ENCODE results near the gene COQ2. TPM values are rescaled to one million over a fixed set of nuclear protein-coding genes. Genes with fewer than 3 reads are reported as not detected.

COQ2 gene
- polyA plus RNA-seq, 1 donor (not counting 4 experiments of a cell fraction or from before 2014, with no cell fraction given), result 29.1 TPM

DNA sequence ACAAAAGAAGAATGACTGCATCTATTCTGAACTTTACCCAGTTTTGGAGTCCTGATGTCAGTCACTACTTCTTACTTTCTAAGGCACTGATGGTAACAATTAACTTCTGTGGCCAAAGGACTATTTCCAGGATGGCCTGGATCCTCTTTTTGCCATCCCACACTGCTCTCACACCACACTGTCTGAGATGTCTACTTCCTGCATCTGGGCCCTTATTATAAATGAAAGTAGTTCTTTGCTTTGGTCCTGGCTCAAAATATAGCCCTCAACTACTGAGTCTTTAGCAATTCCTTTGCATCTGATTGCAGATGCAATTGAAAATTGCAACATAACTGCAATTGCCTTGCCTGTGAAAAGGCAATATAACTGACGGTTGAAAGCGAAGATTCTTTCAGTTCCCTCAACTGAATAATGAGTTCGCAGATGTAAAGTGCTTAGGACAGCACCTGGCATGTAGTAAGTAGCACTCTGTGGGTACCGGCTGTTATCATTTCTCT, 44.2 kb downstream of the COQ2 start:
- FAIRE-seq (no peak), DNase-seq (ENCODE audit: low read depth, low spot score) (no peak)
- TF ChIP-seq EZH2 (IDR thresholded peaks at IDR 0.05; ENCODE audit: low read length), result no peak
- TF ChIP-seq, protein P1, sequence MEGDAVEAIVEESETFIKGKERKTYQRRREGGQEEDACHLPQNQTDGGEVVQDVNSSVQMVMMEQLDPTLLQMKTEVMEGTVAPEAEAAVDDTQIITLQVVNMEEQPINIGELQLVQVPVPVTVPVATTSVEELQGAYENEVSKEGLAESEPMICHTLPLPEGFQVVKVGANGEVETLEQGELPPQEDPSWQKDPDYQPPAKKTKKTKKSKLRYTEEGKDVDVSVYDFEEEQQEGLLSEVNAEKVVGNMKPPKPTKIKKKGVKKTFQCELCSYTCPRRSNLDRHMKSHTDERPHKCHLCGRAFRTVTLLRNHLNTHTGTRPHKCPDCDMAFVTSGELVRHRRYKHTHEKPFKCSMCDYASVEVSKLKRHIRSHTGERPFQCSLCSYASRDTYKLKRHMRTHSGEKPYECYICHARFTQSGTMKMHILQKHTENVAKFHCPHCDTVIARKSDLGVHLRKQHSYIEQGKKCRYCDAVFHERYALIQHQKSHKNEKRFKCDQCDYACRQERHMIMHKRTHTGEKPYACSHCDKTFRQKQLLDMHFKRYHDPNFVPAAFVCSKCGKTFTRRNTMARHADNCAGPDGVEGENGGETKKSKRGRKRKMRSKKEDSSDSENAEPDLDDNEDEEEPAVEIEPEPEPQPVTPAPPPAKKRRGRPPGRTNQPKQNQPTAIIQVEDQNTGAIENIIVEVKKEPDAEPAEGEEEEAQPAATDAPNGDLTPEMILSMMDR (optimal IDR thresholded peaks at IDR 0.05 in 1 of 3, IDR thresholded peaks at IDR 0.05 in 1 of 3, conservative IDR thresholded peaks at IDR 0.05 in 1 of 3; ENCODE audit: extremely low read depth in 1 of 3, insufficient read depth in 2 of 3, low read length in 3 of 3), result no peak
- H3K4me1 ChIP-seq (ENCODE audit: control insufficient read depth, extremely low read depth, insufficient read depth, low read length), result no peaks in the 10 kb centered on the region
- no peaks in the 10 kb centered on the region for H3K79me2 ChIP-seq (ENCODE audit: control insufficient read depth, insufficient read depth, low read length)
- H3K9me3 ChIP-seq (ENCODE audit: control insufficient read depth, low read depth, low read length), result no peaks in the 10 kb centered on the region
- no peaks in the 10 kb centered on the region for H3K27me3 ChIP-seq (ENCODE audit: control insufficient read depth, extremely low read depth, insufficient read depth, low read length)
- H3K36me3 ChIP-seq (ENCODE audit: control insufficient read depth in 2 of 2, extremely low read depth in 1 of 2, insufficient read depth in 2 of 2, low read length in 2 of 2), result no peaks in the 10 kb centered on the region
- H4K20me1 ChIP-seq (ENCODE audit: control insufficient read depth, extremely low read depth, insufficient read depth, low read length), result no peaks in the 10 kb centered on the region
- H3K27ac ChIP-seq (ENCODE audit: control insufficient read depth, insufficient read depth, low read length), result no peak overlapping the region
- no peak overlapping the region for H3K9ac ChIP-seq (ENCODE audit: control insufficient read depth, extremely low read depth, insufficient read depth, low read length)
- no peak overlapping the region for H3K4me3 ChIP-seq (ENCODE audit: control insufficient read depth in 2 of 3, extremely low read depth in 1 of 3, insufficient read depth in 2 of 3, low read depth in 1 of 3, low read length in 3 of 3)
- dilution Hi-C loops (cut with MboI; ENCODE audit: extremely low pct_ligation_motif_present, low sequenced_read_pairs), result no loop called here
- H3K4me2 ChIP-seq (ENCODE audit: control insufficient read depth, extremely low read depth, insufficient read depth, low read depth, low read length), result no peak overlapping the region
- no peaks in the 10 kb centered on the region for H3K9me1 ChIP-seq (ENCODE audit: control insufficient read depth, extremely low read depth, insufficient read depth, low read length)
- no peak overlapping the region for H2AFZ ChIP-seq (ENCODE audit: control insufficient read depth, low read length)

GRCh38 chr4:83238393-83239248, 46.0 kb downstream of the COQ2 start:
- TF ChIP-seq, protein P1 (optimal IDR thresholded peaks at IDR 0.05 in 1 of 3, IDR thresholded peaks at IDR 0.05 in 1 of 3, conservative IDR thresholded peaks at IDR 0.05 in 1 of 3; ENCODE audit: extremely low read depth in 1 of 3, insufficient read depth in 2 of 3, low read length in 3 of 3), result no peak
- no peak for TF ChIP-seq EZH2 (IDR thresholded peaks at IDR 0.05; ENCODE audit: low read length)
- Histone ChIP-seq H3K4me3 (ENCODE audit: control insufficient read depth in 2 of 3, extremely low read depth in 1 of 3, insufficient read depth in 2 of 3, low read depth in 1 of 3, low read length in 3 of 3) (no peak overlapping the region), H3K9me3 (ENCODE audit: control insufficient read depth, low read depth, low read length) (no peaks in the 10 kb centered on the region), H4K20me1 (ENCODE audit: control insufficient read depth, extremely low read depth, insufficient read depth, low read length) (no peaks in the 10 kb centered on the region), H3K9ac (ENCODE audit: control insufficient read depth, extremely low read depth, insufficient read depth, low read length) (no peak overlapping the region), H2AFZ (ENCODE audit: control insufficient read depth, low read length) (no peak overlapping the region), H3K36me3 (ENCODE audit: control insufficient read depth in 2 of 2, extremely low read depth in 1 of 2, insufficient read depth in 2 of 2, low read length in 2 of 2) (no peaks in the 10 kb centered on the region), H3K27me3 (ENCODE audit: control insufficient read depth, extremely low read depth, insufficient read depth, low read length) (no peaks in the 10 kb centered on the region), H3K4me2 (ENCODE audit: control insufficient read depth, extremely low read depth, insufficient read depth, low read depth, low read length) (no peak overlapping the region), H3K27ac (ENCODE audit: control insufficient read depth, insufficient read depth, low read length) (no peak overlapping the region), H3K4me1 (ENCODE audit: control insufficient read depth, extremely low read depth, insufficient read depth, low read length) (no peaks in the 10 kb centered on the region), H3K9me1 (ENCODE audit: control insufficient read depth, extremely low read depth, insufficient read depth, low read length) (no peaks in the 10 kb centered on the region), H3K79me2 (ENCODE audit: control insufficient read depth, insufficient read depth, low read length) (no peaks in the 10 kb centered on the region)
- DNase-seq (ENCODE audit: low read depth, low spot score), result no peak
- dilution Hi-C loops (cut with MboI; ENCODE audit: extremely low pct_ligation_motif_present, low sequenced_read_pairs), result no loop called here
- FAIRE-seq, result no peak
